Dermis microvascular lymphatic vessel endothelial cell (primary cell): Measurements from ENCODE around the gene HDAC1. TPM values are rescaled to one million over a fixed set of nuclear protein-coding genes. Genes with fewer than 3 reads are reported as not detected.
A peak's percentile ranks its signal among the peaks of the same experiment; 100 is the strongest.
"Not testable (repeated sequence)": the region's sequence is repeated elsewhere in the genome, so short reads cannot be mapped to it uniquely, and the experiment has no call there.

Source experiments
- DNase-seq, 2 donors: peaks; one replicate each; pipeline versions ENCODE4 v3.0.0 to v3.0.0-alpha.2; 2010; ENCODE audit warnings: low read depth in 2 of 2
- total RNA-seq: library from RNA; depleted of rRNA; stranded (reverse); fragments of >200 nt; gene quantifications from 2 replicates; pipeline ENCODE4 v1.2.1, GENCODE V29; 2014

HDAC1 gene
- 116 and 147 TPM in 2 replicates for total RNA-seq

GRCh38 chr1:32291708-32292538 lies at the start of gene HDAC1:
HDAC1 (plus strand) TSS chr1:32292083; CDS start chr1:32292170, 87 bp downstream.
- DNase-seq, result peak; percentile 91 to 93

DNA sequence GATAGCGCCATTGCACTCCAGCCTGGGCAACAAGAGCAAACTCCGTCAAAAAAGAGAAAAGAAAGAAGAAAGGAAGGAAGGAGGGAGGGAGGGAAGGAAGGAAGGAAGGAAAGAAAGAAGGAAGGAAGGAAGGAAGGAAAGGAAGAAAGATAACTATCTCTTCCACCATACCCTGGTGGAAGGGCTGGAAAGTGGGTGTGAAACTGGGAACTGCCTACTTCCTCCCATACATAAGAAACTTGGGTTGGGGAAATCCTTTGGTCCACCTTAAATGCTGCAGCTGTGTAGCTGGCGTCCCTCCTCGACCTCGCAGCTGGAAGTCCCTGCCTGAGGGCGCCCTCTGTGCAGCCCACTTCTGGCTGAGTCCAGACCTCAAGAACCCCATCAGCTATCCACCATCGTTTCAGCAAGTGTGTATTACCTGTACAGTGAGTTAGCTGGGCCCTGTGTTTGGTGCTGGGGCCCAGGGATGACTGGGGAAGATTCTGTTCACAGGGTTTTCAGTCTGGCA lies 49.5 kb upstream of the HDAC1 start:
- DNase-seq, result peak in 1 of 2 donors; percentile 25

DNA sequence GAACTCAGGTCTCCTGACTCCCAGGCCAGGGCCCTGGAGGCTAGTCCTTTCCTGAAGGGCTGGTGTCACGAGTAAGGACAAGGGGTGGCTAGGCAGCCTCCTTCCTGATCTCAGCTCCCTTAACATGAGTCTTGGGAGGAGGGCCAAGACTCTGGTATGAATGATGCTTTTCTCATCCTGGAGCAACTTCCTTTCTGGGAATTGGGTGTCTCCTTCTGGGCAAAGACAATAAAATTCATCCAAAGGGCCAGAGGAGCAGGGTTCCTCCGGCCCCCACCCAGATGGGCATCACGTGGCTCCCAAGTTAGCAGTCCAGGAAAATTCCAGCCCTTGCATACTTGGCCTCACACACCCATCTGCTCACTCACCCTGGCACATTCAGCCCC lies 45.0 kb upstream of the HDAC1 start, which contains the start of gene FAM167B:
Gene FAM167B, plus strand, starts transcription at position 335 of the 386 bp plus-strand sequence. CDS start 200 bp downstream, outside the sequence.
- peak in 1 of 2 donors; percentile 41 for DNase-seq

DNA sequence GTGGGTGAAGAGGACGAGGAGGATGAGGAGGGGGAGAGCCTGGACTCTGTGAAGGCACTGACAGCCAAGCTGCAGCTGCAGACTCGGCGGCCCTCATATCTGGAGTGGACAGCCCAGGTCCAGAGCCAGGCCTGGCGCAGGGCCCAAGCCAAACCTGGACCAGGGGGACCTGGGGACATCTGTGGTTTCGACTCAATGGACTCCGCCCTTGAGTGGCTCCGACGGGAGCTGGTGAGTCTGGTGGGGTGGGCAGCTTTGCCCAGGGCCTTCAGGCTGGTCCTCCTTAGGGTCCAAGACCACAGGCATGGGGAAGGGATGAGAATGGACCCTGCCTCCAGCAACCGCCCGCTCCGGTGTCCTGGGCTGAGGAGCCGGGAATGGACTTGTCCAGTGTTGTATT lies 44.4 kb upstream of the HDAC1 start:
- no peak for DNase-seq

DNA sequence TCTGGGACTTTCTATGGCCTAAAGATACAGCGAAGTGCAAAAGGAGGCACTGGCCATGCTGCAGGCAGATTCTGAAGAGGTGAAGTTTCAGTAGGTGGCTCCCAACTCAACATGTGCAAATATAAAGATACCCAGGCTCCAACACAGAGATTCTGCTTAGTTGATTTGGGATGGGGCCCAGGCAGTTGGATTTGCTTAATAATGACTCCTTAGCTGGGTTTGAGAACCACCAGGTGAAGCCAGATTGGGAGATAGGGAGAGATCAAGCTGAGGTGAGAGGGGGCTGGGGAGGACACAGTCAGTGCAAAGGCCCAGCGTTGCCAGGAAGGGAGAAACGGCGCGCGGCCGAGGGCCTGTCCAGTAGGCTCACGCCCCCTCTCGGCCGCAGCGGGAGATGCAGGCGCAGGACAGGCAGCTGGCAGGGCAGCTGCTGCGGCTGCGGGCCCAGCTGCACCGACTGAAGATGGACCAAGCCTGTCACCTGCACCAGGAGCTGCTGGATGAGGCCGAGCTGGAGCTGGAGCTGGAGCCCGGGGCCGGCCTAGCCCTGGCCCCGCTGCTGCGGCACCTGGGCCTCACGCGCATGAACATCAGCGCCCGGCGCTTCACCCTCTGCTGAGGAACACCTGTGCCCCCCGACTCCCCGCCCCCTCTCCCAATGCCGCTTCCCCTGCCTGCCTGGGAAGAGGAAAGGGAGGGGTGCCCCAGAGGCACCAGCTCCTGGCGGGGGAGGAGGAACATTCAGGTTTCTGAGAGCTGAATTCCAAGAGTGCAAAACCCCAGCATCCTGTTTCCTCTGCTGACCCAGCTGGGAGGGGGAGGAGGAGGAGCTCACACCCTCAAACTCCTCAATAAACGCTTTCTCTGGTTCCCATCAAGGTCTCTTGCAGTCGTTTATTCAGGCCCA lies 43.6 kb upstream of the HDAC1 start:
- peak; percentile 72 to 84 for DNase-seq

DNA sequence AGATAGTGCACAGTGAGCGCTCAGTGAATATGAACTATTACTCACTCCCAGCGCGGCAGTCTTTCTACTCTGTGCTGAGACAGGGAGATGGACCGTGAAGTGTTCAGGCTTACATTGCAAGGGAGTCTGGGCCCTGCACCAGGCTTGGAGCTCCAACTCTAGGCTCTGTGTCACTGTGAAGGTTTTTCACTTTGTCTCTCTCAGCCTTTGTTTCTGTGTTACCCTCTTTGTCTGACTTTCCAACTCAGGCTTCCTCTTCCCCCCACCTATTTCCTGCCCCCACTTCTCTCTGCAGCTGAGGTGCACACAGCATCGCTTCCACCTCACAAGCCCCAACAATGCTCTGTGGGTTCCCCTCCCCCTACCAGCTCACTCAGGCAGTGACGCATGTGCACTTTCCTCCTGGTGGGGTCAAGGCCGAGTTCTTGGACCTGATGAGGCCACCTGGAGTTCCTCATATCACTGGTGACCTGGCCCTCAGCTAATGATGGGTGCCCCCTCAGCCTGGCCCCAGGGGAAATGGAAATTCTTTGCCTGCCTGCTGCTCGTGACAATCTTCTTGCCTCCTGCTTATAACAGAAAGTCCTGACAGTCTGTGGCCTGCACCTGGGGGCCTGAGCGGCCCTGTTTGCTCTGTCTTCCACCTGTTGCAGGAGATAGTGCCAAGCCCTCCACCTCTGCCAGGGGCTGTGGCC lies 41.9 kb upstream of the HDAC1 start:
- peak; percentile 91 to 92 for DNase-seq

- no peak for DNase-seq
Measured at GRCh38 chr1:32250893-32251716, 40.8 kb upstream of the HDAC1 start, which contains the start of gene LCK. LCK (plus strand) TSS chr1:32251265; CDS start chr1:32274330, 23,065 bp downstream.

DNA sequence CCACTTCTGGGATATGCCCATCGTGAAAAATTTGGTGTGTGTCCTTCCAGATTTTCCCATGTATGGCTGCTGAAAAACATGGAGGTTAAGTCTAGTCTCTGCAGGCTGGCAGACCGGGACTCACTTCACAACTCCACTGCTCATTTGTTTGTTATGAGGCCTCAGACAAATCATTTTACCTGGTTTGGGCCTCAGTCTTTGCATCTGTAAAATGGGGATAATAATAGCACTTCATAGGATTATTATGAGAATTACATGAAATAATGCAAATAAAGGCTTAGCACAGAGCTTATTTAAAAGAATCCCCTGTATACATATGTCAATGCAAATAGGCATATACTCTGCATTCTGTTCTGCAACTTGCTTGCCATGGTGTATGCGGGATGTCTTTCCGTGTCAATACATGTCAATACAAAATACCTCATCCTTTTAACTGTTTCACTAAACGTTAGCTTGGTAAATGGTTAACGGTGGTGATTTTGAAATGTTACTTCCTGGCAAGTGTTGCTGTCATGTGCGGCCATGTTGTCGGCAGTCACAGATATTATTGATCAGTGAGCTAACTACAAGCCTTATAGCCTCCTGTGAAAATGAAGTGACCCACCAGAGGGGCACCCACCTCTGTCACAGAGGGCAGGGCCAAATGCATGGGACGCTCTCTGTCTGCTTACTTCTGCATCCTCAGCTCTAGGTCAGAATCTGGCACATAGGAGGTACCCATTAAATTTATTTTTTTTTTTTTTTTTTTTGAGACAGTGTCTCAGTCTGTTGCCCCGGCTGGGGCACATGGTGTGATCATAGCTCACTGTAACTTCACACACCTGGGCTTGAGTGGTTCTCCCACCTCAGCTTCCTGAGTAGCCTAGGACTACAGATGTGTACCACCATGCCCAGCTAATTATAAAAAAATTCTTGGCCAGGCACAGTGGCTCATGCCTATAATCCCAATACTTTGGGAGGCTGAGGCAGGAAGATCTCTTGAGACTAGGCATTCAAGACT lies 36.5 kb upstream of the HDAC1 start:
- DNase-seq, result no peak

DNA sequence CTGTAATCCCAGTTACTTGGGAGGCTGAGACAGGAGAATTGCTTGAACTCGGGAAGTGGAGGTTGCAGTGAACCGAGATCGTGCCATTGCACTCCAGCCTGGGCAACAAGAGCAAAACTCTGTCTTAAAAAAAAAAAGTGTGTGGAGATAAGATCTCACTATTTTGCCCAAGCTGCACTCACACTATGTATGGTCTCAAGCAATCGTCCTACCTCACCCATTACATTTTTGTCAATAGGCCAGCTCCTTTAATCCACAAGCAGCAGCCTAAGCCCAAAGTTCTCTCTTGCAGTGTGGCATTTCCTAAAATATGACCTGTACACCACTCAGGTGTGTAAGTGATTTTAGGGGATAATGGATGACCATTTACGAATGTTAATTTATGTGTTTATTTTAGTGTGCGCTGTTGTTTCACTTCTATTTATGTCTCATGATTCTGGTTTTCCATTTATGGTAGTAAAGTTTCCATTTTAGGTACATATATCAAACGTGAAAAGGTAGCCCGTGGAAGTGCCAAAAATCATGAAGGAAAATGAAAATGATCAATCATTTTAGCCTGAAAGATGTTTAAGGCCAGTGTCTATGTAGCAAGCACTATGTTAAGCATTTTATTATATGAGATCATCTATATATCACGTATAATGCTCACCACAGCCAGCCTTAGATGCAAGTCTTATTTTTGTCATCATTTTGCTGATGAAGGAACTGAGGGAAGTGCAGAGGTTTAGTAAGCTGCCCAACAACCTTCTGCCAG lies 35.2 kb upstream of the HDAC1 start:
- DNase-seq, result no peak

- no peak for DNase-seq
Measured at GRCh38 chr1:32257227-32257508, 34.7 kb upstream of the HDAC1 start.

DNA sequence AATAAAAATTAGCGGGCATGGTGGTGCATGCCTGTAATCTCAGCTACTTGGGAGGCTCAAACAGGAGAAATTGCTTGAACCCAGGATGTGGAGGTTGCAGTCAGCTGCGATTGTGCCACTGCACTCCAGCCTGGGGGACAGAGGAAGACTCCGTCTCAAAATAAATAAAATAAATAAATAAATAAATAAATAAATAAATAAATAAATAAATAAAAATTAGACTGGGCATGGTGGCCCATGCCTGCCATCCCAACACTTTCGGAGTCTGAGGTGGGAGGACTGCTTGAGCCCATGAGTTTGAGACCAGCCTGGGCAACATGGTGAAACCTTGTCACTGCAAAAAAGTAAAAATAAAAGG lies 28.7 kb upstream of the HDAC1 start:
- not testable (repeated sequence) for DNase-seq

DNA sequence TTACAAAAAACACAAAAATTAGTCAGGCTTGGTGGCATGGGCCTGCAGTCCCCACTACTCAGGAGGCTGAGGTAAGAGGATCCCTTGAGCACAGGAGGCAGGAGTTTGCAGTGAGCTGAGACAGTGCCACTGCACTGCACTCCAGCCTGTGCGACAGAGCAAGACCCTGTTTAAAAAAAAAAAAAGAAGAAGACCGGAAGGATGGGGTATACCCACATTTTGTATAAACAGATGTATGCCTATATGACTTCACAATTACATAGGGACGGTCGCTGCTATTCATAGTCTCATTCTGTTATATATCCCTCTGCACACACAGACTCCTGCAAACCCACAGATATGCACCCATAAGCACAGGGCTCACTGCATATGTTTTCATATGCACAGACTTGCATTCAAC lies 28.1 kb upstream of the HDAC1 start:
- no peak for DNase-seq

DNA sequence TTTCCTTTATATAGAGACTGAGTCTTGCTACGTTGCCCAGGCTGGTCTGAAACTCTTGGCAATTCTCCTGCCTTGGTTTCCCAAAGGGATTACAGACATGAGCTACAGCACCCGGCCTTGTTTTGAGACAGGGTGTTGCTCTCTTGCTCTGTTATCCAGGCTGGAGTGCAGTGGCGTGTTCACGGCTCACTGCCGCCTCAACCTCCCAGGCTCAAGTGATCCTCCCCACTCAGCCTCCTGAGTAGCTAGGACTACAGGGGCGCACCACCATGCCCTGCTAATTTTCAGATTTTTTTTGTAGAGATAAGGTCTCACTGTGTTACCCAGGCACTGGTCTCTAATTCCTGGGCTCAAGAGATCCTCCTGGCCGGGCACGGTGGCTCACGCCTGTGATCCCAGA lies 26.0 kb upstream of the HDAC1 start:
- DNase-seq, result no peak

GRCh38 chr1:32266921-32267591 lies 24.8 kb upstream of the HDAC1 start:
- DNase-seq, result peak; percentile 97

GRCh38 chr1:32269744-32270143 lies 22.1 kb upstream of the HDAC1 start:
- no peak for DNase-seq

DNA sequence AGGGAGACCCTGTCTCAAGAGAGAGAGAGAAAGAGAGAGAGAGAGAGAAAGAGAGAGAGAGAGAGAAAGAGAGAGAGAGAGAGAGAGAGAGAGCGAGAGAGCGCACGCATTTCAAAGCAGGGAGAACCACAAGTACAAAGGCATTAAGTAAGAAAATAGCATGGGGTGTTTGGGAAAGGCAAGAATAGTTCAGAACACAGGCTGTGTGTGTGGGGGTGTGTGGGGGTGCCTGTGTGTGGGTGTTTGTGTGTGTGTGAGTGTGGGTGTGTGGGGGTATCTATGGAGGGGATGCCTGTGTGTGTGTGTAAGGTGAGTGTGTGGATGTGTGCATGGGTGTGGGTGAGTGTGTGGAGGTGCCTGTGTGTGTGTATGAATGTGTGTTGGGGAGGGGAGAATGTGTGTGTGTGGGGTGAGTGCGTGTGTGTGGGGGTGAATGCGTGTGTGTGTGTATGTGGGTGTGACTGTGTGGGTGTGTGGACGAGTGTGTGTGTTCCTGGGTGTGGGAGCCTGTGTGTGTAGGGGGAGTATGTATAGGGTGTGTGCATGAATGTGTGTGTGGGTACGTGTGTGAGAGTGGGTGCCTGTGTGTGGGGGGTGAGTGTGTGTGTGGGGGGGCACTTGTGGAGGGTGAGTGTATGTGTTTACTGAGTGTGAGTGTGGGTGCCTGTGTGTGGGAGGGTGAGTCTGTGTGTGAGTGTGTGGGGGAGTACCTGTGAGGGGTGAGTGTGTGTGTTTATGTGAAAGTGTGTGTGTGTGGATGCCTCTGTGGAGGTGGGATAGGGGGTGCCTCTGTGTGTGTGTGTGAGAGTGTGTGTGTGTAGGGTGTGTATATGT lies 19.1 kb upstream of the HDAC1 start:
- no peak for DNase-seq
